ENCODE data around the gene ARHGAP29. TPM values are rescaled to one million over a fixed set of nuclear protein-coding genes. Genes with fewer than 3 reads are reported as not detected.
A peak's percentile ranks its signal among the peaks of the same experiment; 100 is the strongest.

ARHGAP29 gene
- total RNA-seq, 1 experiment from 2014 or later: 137 TPM

DNA sequence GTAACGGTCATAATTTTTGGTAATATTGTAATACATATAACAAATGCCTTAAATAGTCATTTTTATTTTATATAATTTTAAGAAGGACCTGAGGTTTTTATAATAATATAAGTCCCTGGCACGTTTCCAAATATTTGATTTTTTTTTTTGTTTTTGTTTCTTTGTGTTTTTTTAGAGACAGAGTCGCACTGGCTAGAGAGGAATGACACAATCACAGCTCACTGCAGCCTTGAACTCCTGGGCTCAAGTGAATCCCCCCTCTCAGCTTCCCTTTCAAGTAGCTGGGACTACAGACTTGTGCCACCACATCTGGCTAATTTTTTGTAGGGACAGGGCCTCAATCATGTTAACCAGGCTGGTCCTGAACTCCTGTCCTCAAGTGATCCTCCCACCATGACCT lies 29.7 kb downstream of the ARHGAP29 start:
- no peak overlapping the region for H3K4me3 ChIP-seq
- H3K27ac ChIP-seq: peak overlapping the region; percentile 35
- peaks cover 7% of the 10 kb centered on the region for H3K9me3 ChIP-seq (ENCODE audit: insufficient read depth, low read depth)
- CTCF ChIA-PET: no interaction called here
- no peak overlapping the region for H3K4me2 ChIP-seq
- H2AFZ ChIP-seq: no peak overlapping the region
- DNase-seq: no peak
- intact Hi-C loops (cut with micrococcal nuclease; ENCODE audit: unreplicated experiment): no loop called here
- peaks cover 25% of the 10 kb centered on the region for H4K20me1 ChIP-seq (ENCODE audit: insufficient read depth)
- H3K4me1 ChIP-seq (replicated peaks; ENCODE audit: insufficient read depth): peaks cover 4% of the 10 kb centered on the region
- POLR2A ChIA-PET (ENCODE audit: unreplicated experiment): no interaction called here
- peaks cover 96% of the 10 kb centered on the region for H3F3A ChIP-seq (ENCODE audit: insufficient read depth, low read depth)
- peaks cover 90% of the 10 kb centered on the region for H3K79me2 ChIP-seq (ENCODE audit: low read depth)
- no TSS peak for BruUV-seq (replicated peaks)
- no peak for TF ChIP-seq EZH2 (IDR thresholded peaks at IDR 0.05; ENCODE audit: low read depth)
- TF ChIP-seq, protein P1, sequence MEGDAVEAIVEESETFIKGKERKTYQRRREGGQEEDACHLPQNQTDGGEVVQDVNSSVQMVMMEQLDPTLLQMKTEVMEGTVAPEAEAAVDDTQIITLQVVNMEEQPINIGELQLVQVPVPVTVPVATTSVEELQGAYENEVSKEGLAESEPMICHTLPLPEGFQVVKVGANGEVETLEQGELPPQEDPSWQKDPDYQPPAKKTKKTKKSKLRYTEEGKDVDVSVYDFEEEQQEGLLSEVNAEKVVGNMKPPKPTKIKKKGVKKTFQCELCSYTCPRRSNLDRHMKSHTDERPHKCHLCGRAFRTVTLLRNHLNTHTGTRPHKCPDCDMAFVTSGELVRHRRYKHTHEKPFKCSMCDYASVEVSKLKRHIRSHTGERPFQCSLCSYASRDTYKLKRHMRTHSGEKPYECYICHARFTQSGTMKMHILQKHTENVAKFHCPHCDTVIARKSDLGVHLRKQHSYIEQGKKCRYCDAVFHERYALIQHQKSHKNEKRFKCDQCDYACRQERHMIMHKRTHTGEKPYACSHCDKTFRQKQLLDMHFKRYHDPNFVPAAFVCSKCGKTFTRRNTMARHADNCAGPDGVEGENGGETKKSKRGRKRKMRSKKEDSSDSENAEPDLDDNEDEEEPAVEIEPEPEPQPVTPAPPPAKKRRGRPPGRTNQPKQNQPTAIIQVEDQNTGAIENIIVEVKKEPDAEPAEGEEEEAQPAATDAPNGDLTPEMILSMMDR (conservative IDR thresholded peaks at IDR 0.05): no peak
- no peaks in the 10 kb centered on the region for H3K9me2 ChIP-seq (ENCODE audit: insufficient read depth)
- peaks cover 84% of the 10 kb centered on the region for H3K36me3 ChIP-seq (ENCODE audit: low read depth)
- H3K27me3 ChIP-seq (ENCODE audit: insufficient read depth, low read depth): no peaks in the 10 kb centered on the region

DNA sequence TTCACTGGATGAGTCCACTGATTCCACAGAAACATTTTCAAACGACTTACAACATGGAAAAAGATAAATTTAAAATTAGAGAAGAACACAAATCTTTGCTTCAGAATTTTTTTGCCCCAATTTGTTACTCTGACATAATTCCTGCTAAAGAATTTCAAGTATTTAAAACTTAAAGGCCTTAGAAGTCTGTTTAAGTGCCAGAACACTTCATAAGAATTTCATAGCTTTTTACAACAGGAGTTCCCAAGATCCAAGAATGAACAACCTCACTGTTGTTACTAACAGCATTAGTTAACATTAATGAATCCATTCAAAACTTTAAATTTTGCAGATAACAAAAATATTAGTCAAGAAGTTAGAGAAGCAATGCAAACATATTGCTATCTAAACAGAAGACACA lies 31.7 kb downstream of the ARHGAP29 start:
- Histone ChIP-seq H3K4me3 (no peak overlapping the region), H4K20me1 (ENCODE audit: insufficient read depth) (peaks cover 21% of the 10 kb centered on the region), H3K27me3 (ENCODE audit: insufficient read depth, low read depth) (no peaks in the 10 kb centered on the region), H3F3A (ENCODE audit: insufficient read depth, low read depth) (peaks cover 98% of the 10 kb centered on the region), H3K4me1 (replicated peaks; ENCODE audit: insufficient read depth) (peaks cover 4% of the 10 kb centered on the region; the same call in 1 of the 2 replicates), H2AFZ (no peak overlapping the region), H3K79me2 (ENCODE audit: low read depth) (peaks cover 88% of the 10 kb centered on the region), H3K4me2 (no peak overlapping the region), H3K9me2 (ENCODE audit: insufficient read depth) (no peaks in the 10 kb centered on the region), H3K9me3 (ENCODE audit: insufficient read depth, low read depth) (peaks cover 7% of the 10 kb centered on the region), H3K27ac (peak overlapping the region; percentile 23), H3K36me3 (ENCODE audit: low read depth) (peaks cover 87% of the 10 kb centered on the region)
- ChIA-PET CTCF (no interaction called here), POLR2A (ENCODE audit: unreplicated experiment) (interaction anchor here (0.6 to 1.3 kb wide), 4 partner anchors 10 to 215 kb away, joined by 3 to 7 read pairs (median 4); no protein-coding TSS in a partner anchor)
- TF ChIP-seq, protein P1 (conservative IDR thresholded peaks at IDR 0.05): no peak
- TF ChIP-seq EZH2 (IDR thresholded peaks at IDR 0.05; ENCODE audit: low read depth): no peak
- BruUV-seq (replicated peaks): no TSS peak
- intact Hi-C loops (cut with micrococcal nuclease; ENCODE audit: unreplicated experiment): no loop called here
- DNase-seq: no peak

DNA sequence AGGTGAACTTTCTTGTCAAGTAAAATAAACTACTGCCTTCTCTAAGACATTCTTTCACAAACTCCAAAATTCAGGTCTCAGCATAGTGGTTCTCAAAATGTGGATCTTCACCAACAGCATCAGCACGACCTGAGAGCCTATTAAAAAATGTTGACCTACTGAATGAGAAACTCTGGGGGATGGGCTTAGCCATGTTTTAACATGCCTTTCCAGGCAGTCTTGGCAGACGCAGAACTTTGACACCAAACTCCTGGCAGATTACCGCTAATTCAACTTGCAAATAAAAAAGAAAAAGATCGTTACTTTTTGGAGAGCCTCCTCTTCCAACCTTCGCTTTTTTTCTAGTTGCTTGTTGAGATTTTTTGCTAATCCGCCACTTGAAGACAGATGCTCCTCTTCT lies 35.1 kb downstream of the ARHGAP29 start:
- Histone ChIP-seq H3K79me2 (ENCODE audit: low read depth) (peaks cover 90% of the 10 kb centered on the region), H3K36me3 (ENCODE audit: low read depth) (peaks cover 87% of the 10 kb centered on the region), H2AFZ (no peak overlapping the region), H3K4me3 (no peak overlapping the region), H3K9me3 (ENCODE audit: insufficient read depth, low read depth) (no peaks in the 10 kb centered on the region), H3K4me1 (replicated peaks; ENCODE audit: insufficient read depth) (peaks cover 6% of the 10 kb centered on the region), H3K9me2 (ENCODE audit: insufficient read depth) (no peaks in the 10 kb centered on the region), H3K27ac (peak overlapping the region; percentile 13; the same call in 1 of the 2 replicates), H3F3A (ENCODE audit: insufficient read depth, low read depth) (peaks cover 98% of the 10 kb centered on the region), H3K27me3 (ENCODE audit: insufficient read depth, low read depth) (no peaks in the 10 kb centered on the region), H3K4me2 (no peak overlapping the region), H4K20me1 (ENCODE audit: insufficient read depth) (peaks cover 34% of the 10 kb centered on the region)
- DNase-seq: no peak
- intact Hi-C loops (cut with micrococcal nuclease; ENCODE audit: unreplicated experiment): no loop called here
- TSS peak; percentile 14 for BruUV-seq (replicated peaks)
- TF ChIP-seq EZH2 (IDR thresholded peaks at IDR 0.05; ENCODE audit: low read depth): no peak
- TF ChIP-seq, protein P1 (conservative IDR thresholded peaks at IDR 0.05): no peak
- ChIA-PET POLR2A (ENCODE audit: unreplicated experiment) (interaction anchor here (0.6 kb wide), 1 partner anchor 97 kb away, joined by 7 read pairs; no protein-coding TSS in a partner anchor), CTCF (interaction anchor here (0.9 kb wide), 1 partner anchor 139 kb away, joined by 4 read pairs; no protein-coding TSS in a partner anchor)
